OCI-M2 (cell line): ENCODE results near the gene KLHL6.

Experiments used
- DNase-seq: peaks from one replicate; lab custom pipeline; 2025; ENCODE audit not compliant: unreplicated experiment; lab: John Stamatoyannopoulos, UW

Gene KLHL6

GRCh38 chr3:183564046-183564445, 8.5 kb upstream of the KLHL6 start:
- no peak for DNase-seq

- DNase-seq, result no peak
These were observed 8.0 kb upstream of the KLHL6 start for GRCh38 chr3:183563536-183563874.

GRCh38 chr3:183560607-183561006, 5.1 kb upstream of the KLHL6 start:
- DNase-seq, result no peak

GRCh38 chr3:183558495-183558894, 3.0 kb upstream of the KLHL6 start:
- no peak for DNase-seq

GRCh38 chr3:183556722-183557121, 1.2 kb upstream of the KLHL6 start:
- no peak for DNase-seq

- no peak for DNase-seq
These were observed 1.1 kb downstream of the KLHL6 start for GRCh38 chr3:183554377-183554776.

GRCh38 chr3:183553334-183554026, 2.0 kb downstream of the KLHL6 start:
- no peak for DNase-seq

- DNase-seq, result no peak
These were observed 3.6 kb downstream of the KLHL6 start for GRCh38 chr3:183551930-183552329.

- no peak for DNase-seq
These were observed 7.2 kb downstream of the KLHL6 start for GRCh38 chr3:183548262-183548769.

- DNase-seq, result no peak
These were observed 8.9 kb downstream of the KLHL6 start for GRCh38 chr3:183546625-183547024.

- DNase-seq, result no peak
These were observed 9.8 kb downstream of the KLHL6 start for GRCh38 chr3:183545708-183546107.

- no peak for DNase-seq
These were observed 13.2 kb downstream of the KLHL6 start for GRCh38 chr3:183542355-183542754.

- DNase-seq, result no peak
These were observed 13.8 kb downstream of the KLHL6 start for GRCh38 chr3:183541738-183542137.

GRCh38 chr3:183541235-183541655, 14.3 kb downstream of the KLHL6 start:
- no peak for DNase-seq

GRCh38 chr3:183540501-183541234, 14.8 kb downstream of the KLHL6 start:
- DNase-seq, result no peak

- DNase-seq, result no peak
These were observed 15.7 kb downstream of the KLHL6 start for GRCh38 chr3:183539811-183540210.

GRCh38 chr3:183538486-183538885, 17.0 kb downstream of the KLHL6 start:
- no peak for DNase-seq

- DNase-seq, result no peak
These were observed 18.2 kb downstream of the KLHL6 start for GRCh38 chr3:183537295-183537730.

- DNase-seq, result no peak
These were observed 19.1 kb downstream of the KLHL6 start for GRCh38 chr3:183536238-183536880.

- no peak for DNase-seq
These were observed 21.3 kb downstream of the KLHL6 start for GRCh38 chr3:183534249-183534648.

GRCh38 chr3:183533412-183534132, 21.9 kb downstream of the KLHL6 start:
- DNase-seq, result no peak
